Keratinocyte (primary cell): ENCODE measurements around the gene SLC39A1.

ENCODE experiments used
- EZH2 ChIP-seq: IDR thresholded peaks from one replicate; pipeline ENCODE4 v1.6.1; 2012; ENCODE audit warnings: inconsistent platforms, mild to moderate bottlenecking, low read length, moderate library complexity
- TF ChIP-seq, protein P1 (sequence below), 3 experiments: IDR thresholded peaks in 1 of 3; conservative IDR thresholded peaks in 1 of 3; optimal IDR thresholded peaks in 1 of 3; 2 replicates in 2 of 3; 3 replicates in 1 of 3; pipeline versions ENCODE3 to v1.5.1; 2011; ENCODE audit warnings: low read length in 3 of 3, mild to moderate bottlenecking in 3 of 3, moderate library complexity in 2 of 3, control low read depth in 1 of 3, inconsistent platforms in 1 of 3; ENCODE audit not compliant: insufficient read depth in 2 of 3; ENCODE audit errors: extremely low read depth in 1 of 3

DNA sequence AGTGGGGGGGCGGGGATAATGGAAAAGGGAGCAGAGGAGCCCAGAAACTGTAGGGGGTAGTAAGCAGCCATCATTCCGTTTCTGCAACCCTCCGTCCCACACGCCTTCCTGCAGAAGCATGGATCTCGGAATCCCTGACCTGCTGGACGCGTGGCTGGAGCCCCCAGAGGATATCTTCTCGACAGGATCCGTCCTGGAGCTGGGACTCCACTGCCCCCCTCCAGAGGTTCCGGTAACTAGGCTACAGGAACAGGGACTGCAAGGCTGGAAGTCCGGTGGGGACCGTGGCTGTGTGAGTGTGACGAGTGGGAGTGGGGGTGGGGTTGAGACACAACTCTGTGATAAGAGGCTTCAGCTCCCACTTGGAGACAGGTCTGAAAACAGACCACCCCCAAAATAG lies 5.1 kb upstream of the SLC39A1 start:
- TF ChIP-seq, protein P1, sequence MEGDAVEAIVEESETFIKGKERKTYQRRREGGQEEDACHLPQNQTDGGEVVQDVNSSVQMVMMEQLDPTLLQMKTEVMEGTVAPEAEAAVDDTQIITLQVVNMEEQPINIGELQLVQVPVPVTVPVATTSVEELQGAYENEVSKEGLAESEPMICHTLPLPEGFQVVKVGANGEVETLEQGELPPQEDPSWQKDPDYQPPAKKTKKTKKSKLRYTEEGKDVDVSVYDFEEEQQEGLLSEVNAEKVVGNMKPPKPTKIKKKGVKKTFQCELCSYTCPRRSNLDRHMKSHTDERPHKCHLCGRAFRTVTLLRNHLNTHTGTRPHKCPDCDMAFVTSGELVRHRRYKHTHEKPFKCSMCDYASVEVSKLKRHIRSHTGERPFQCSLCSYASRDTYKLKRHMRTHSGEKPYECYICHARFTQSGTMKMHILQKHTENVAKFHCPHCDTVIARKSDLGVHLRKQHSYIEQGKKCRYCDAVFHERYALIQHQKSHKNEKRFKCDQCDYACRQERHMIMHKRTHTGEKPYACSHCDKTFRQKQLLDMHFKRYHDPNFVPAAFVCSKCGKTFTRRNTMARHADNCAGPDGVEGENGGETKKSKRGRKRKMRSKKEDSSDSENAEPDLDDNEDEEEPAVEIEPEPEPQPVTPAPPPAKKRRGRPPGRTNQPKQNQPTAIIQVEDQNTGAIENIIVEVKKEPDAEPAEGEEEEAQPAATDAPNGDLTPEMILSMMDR (optimal IDR thresholded peaks at IDR 0.05 in 1 of 3, IDR thresholded peaks at IDR 0.05 in 1 of 3, conservative IDR thresholded peaks at IDR 0.05 in 1 of 3; ENCODE audit: extremely low read depth in 1 of 3, insufficient read depth in 2 of 3, low read length in 3 of 3), result no peak
- TF ChIP-seq EZH2, result no peak
